Cerebellar cortex (tissue), 1 donor: ENCODE data around the gene SLC39A12.

Source experiments
- DNase-seq: peaks from one replicate; pipeline ENCODE4 v3.0.0-alpha.2; 2015; ENCODE audit warnings: low spot score

The SLC39A12 gene

DNA sequence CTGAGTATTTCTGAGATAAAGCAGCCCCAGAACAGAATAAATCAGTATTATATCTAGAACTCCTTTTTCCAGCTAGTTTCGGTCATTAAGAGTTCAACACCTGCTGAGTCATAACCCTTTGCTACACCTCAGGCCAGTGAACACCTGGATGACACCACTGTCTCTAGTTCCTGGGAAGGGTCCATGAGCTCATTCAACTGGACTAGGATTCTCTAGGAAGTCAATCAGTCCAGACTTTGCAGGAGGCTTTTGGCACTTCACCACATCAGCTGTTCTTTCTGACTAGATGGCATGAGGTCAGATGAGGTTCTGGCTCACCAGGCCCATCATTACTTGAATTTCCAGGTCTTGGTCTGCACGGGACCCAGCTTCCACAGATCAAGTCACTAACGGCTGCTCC, 11.7 kb downstream of the SLC39A12 start:
- no peak for DNase-seq

DNA sequence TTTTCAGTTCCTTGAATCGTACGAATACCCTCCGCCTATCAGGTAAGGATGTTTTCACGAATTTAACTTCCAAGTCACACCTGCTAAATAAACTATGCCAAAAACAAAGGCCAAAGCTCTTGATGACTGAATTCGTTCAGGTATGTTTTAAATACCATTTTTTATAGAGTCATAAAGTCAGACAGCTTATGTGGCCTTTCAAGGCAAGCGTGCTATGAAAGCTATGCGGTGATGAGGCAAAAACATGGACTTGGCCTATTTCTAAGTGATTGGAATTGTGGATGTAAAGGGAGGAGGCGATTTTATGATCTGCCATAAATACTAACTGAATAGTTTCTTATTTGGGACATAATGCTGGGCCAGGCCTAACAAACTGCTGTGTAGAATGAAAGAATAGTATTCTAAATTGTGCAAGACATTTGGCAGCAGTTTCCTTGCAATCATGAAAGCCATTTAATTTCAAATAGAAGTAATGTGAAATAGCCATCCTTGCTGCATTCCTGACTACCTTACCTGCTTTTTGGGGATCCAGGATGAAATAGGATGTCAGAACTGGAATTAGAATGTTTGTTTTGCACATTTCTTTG, 14.0 kb downstream of the SLC39A12 start:
- DNase-seq = no peak

DNA sequence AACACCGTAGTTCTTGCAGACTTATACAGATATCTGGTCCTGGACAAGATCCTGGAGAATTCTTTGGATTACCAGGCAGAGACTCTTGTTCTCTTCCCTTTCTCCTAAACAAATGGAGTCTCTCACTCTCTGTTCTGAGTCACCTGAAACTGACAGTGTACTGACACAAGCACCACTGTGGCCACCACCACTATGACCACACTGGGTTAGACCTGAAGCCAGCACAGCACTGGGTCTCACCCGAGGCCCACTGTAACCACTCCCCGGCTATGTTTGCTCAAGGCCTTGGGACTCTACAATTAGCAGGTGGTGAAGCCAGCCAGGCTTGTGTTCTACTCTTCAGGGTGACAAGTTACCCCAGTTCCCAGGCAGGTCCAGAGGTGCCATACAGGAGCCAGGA, 22.8 kb downstream of the SLC39A12 start:
- no peak for DNase-seq

DNA sequence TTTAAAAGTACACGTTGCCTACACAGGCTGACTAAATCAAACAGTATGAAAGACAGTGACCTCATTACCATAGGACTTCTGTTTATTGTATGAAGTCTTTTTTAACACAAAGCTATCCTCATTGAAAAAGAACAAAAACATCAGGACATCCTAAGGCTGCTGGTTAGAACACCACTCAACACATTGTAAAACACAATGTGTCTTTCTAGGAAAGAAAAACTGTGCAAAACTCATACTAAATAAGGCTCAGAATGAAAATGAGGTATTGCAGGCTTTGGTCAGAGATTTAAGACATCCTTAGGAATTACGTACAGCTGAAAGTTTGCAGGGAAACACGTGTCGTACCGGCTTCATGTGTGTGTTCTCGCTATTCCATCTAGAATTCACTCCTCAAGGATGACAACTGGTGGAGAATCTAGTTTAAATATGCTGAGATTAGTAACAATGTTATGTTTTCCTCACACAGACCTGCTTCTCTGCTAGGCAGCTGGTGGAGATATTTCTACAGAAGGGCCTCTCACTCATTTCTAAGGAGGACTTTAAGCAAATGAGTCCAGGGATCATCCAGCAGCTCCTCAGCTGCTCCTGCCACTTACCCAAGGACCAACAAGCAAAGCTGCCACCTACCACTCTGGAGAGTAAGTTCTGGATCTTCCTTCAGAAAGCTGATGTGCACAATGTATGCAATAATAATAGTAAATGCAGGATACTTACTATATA, 29.3 kb downstream of the SLC39A12 start:
- no peak for DNase-seq

DNA sequence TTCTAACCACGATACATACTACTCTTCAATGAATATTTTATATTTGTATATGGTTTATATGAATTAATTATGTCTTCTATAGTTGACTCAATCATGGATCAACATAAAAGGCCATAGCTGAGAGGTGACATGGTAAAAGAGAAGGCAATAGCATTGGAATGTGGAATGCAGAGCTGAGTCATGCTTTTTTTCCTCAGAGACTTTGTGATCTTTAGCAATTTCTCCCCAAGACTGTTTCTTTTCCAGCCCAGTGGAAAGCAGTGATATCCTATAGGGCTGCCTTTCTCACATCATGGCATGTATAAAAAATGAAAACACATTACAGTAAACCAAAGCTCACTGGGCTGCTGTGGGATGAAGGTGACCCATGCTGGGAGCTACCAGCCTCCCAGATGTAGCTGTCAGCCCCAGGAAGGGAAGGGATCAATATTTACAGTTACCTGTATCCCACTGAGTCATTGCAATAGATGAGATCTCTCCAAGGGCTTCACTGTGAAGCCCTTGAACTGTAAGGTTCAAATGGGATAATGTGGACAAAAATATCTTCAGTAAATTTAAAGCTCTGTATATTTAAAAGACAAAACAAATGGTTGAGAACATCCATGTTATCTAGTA, 30.2 kb downstream of the SLC39A12 start:
- no peak for DNase-seq

DNA sequence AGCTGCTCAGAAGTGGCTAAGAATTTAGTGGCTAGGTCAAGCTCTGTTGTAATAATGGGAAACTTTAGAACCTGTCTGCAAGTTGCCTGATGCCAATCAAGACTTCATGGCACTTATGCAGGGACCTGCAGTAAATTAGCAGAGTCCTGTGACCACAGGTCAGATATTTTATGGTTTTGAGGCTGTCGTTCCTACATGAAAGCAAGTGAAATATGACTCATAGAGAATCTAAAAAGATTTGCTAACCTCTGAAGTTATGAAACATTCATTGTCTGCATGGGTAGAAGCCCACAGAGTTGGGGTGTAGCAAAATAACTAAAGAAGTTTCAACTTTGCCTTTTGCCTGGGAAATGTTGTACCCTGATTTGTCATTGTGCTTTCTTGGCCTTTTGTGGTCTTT, 32.3 kb downstream of the SLC39A12 start:
- DNase-seq = no peak

DNA sequence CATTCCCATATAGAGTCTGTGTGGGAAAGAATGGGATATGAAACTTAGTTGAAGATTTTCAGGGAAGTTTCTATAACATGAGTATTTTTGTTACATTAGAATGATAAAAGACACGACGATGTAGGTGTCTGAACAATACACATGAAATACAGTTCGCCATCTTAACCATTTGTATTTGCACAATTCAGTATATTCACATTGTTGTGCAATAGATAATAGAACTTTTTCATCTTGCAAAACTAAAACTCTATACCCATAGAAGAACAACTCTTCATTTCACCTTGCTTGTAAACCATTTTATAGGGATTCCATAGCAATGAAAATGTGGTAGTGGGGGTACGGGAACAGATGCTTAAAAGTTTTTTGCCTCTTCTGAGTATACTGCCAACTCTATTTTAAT, 32.8 kb downstream of the SLC39A12 start:
- DNase-seq = no peak

DNA sequence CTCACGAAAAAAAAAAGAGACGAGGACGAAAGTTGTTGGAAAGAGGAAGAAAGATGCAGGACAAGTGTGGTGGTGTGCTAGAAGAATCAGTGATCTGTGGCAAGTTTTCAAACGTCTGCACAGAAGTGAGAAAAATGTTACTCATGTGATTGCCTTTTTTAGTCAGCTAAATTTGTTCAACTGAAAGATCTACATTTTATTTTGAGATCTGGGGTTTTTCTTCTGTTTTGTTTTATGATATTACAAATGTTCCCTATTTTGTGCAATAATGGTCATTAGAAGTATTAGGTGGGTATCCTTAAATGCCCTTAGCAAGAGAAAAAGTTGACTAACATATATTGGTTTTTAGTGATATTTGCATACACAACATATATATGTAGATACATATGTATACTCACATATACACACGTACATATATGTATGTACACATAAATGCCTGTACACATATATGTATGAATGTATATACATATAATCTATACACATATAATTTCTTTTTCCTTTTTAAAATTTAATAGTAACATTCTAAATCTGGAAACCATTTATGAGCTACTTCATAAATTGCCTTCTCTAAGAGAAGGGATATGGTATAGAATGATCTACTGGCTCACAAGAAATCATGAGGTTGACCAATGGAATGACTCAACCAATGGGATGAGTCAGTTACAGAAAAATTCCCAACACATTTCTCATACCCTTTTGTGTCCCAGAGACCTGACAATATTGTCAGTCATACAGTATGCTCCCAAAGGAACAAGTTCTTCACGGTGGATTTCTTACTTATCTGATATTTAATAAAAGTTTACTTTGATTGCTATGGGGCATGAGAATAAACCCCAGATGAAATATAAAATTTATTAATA, 38.4 kb downstream of the SLC39A12 start:
- DNase-seq = no peak

DNA sequence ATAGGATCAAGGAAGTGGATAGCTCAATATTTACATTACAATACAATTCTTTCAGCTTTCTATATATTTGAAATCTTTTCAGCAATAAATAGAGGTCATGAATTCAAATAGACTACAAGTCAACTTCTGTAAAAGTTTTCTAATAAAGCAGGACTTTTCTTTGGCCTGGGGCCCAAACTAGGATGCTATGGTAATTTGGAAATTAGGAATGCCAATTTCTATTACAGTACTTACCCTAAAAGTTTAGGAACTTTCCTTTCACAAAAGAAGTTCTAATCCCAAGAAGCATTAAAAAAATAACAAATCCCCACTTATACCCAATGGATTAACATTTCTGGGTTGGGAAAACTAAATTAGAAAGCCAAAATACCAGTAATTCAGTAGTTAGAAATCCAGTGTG, 40.5 kb downstream of the SLC39A12 start:
- no peak for DNase-seq

DNA sequence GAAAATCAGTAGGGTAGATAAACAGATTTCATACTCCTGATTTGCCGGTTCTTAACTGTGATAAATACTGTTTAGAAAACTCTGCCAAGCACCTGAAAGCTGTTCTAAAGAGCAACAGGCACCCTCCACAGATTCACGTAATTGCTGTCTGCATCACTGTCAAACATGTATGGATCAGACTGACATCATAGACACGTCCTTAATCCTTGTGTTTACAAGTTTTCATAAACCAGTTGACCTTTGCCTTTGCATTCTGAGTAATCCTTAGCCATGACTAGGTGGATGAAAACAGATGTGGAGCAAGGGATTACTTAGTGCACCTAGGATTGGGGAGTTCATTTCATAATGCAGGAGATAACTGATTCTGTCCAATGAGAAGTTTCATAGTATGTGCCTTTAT, 41.6 kb downstream of the SLC39A12 start:
- DNase-seq = no peak

DNA sequence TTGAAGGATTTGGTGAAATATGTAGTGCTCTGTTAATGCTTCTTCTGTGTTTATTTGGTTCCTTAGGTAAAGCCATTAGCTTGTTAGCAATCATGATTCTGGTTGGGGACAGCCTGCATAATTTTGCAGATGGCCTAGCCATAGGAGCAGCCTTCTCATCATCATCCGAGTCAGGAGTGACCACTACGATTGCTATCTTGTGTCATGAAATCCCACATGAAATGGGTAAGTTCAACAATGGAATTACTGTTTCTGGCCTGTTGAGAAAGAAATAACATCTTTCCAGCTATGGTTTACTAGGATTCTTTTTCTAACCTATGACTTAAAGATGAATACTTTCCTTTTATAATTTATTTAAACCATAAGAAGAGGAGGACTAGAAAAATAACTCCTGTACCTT, 48.9 kb downstream of the SLC39A12 start:
- DNase-seq = no peak

DNA sequence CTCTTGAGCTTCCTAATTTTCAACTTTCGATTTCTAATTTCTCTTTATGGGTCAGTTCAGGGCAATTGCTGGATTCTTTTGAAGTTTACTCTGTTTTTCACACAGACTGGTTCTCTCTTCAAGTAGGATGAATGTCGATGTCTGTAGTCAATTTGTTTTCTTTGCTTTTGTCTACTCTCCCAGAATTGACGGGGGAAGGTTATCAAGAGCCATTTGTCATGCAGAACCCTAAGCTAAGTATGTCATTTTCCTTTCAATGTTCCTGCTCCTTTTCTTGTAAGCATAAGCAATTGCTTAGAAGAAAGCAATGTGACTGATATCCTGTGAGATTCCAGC, 53.7 kb downstream of the SLC39A12 start:
- no peak for DNase-seq

DNA sequence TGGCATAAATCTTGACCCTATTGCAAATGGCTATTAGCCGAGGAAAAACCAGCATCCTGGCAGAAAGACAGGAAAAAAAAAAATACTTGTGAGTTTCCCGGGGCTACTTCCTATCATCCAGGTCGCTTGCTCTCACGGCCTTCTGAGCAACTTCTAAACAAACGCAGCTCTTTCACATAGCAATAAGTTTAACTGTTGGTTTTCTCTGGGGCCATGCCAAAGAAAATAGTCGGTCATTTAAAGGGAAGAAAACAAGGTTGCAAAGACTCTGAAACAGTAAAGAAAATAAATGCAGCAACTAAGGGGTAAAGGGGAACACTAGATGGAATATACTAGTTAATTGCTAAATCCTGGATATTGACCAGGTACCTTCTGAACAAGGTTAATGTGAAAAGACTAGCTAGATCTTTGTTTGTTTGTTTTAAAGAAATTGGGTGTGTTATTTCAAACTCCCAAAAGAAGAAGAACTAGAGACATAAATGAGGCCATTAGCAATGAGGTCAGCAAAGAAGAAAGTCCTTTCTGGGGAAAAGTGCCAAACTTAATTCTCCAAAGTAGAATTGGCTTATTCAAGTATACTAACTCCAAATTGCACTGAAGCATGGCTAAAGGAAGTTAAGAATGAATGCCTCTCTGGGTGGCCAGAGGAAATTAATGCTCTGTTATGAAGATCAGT, 54.2 kb downstream of the SLC39A12 start:
- peak; percentile 27 for DNase-seq

DNA sequence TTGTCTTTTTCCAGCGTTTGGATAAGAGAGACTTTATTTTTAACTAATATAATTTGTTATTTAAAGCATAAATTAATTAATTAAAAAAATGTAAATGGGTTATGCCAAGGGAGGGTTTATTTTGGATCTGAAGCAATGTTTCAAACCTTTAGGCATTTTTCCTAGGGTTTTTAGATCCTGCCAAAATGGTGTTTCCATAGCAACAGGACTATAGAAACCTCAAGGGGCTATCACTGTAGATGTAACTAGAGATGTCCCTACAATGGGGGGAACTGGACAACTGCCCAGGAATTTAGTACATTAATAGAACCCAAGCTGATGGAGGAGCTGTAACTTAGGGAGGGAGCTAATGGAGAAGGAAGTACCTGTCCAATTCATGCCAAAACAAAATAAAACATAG, 57.3 kb downstream of the SLC39A12 start:
- no peak for DNase-seq

DNA sequence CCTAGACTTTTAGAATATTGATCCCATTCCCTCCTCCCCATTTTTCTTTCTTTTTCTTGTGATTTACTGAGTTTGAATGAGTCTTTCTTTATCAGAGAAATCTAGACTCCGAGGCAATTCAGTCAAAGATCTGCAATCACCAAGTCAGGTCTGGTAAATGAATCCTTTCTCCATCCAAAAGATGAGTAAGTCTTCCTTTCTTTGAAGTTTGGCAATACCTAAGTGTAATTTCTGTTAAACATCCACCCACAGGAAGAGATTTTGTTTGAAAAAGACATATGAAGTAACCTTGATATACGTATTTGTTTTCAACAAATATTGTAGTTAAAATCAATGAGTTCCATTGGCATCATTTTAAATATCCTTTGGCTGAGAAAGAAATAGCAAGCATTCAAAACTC, 58.3 kb downstream of the SLC39A12 start:
- no peak for DNase-seq

DNA sequence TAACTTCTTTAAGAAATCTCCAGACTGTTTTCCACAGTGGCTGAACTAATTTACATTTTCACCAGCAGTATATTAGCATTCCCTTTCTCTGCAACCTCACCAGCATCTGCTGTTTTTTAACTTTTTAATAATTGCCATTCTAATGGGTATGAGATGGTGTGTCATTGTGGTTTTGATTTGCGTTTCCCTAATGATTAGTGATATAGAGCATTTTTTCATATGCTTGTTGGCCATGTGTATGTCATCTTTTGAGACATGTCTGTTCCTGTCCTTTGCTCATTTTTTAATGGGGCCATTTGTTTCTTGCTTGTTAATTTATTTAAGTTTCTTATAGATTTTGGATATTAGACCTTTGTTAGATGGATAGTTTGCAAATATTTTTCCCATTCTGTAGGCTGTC, 68.8 kb downstream of the SLC39A12 start:
- DNase-seq = no peak

DNA sequence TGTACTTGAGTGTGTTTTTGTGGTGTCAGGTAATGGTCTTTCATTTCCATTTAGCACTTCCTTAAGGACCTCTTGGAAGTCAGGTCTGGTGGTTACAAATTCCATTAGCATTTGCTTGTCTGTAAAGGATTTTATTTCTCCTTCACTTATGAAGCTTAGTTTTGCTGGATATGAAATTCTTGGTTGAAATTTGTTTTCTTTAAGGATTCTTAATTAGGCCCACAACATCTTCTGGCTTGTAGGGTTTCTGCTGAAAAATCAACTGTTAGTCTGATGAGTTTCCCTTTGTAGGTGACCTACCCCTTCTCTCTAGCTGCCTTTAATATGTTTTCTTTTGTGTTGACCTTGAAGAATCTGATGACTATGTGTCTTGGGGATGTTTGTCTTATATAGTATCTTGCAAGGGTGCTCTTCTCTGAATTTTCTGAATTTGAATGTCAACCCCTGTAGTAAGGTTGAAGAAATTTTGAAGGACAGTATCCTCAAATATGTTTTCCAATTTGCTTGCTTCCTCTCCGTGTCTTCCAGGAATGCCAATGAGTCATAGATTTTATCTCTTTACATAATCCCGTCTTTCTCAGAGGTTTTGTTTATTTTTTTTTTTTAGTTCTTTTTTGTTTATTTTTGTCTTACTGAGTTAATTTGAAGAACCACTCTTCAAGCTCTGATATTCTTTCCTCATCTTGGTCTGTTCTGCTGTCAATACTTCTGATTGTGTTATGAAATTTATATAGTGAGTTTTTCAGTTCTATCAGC, 70.2 kb downstream of the SLC39A12 start:
- no peak for DNase-seq

DNA sequence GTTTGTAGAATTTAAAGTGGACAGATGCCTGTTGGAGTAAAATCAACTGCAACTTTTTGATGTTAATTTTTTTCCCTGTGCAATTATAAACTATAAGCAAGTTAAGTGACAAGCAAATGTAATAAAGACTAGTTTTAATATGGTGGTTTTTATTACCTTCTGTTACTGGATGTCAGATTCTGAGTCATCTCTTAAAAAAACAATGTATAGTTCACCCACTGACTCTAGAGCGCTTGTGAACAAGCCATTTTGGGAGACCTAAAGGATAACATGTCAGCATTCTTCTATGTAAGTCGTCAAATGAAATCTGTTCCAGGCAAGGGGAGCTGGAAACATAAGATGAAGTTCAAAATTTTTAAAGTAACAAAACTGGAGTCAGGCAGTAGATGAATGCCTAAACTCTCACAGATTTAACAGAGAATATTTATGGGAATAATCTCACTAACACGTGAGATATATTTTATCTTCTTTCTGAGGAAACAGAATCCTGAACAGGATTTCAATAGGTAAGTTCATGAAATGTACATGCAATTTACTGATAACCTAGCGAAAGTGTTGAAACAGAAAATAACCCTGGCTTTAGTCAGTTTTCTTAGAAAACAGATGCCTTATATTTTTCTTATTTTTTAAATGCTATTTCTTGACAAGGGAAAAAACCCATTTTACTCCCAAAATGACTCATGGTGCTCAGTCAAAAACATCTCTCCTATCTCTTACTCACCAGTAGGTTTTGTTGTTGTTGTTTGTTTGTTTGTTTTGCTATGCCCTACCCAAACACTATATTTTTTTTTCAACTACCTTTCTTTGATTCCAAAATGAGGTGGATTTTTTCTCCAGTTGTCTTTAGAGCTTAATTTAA, 91.7 kb downstream of the SLC39A12 start:
- no peak for DNase-seq

DNA sequence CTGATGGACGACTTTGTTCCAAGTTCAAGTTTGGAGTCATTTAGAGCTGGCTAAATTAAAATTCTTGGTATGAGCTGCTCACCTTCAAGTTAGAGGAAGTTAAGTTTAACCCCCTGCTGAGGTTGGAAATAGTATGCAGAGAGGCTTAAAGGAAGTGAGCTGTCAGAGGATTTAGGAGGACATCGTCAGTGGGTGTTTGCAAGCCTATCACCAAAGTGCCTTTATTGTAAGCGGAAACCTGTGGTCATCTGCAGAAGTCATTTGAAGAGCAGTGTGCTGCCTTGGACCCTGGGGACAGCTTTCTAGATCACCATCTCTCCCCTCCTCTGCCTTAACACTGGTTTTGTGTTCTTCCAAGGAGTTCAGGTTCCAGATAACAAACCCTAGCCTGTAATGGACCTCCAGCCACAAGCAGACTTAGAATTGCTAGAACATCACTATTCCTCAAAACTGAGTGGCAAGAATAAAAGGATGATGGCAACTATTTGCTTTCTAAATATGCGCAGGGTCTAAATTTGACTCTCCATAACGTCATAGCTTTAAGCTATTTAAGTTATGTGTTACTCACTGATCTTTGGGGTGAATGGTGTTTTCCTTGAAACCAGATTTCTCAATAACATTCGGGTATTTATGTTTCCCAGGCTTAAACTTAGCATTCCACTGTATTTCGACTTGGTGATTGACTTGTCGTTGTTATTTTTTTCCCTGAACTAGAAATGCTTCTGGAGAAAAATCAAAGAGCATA, 93.4 kb downstream of the SLC39A12 start:
- DNase-seq = no peak

DNA sequence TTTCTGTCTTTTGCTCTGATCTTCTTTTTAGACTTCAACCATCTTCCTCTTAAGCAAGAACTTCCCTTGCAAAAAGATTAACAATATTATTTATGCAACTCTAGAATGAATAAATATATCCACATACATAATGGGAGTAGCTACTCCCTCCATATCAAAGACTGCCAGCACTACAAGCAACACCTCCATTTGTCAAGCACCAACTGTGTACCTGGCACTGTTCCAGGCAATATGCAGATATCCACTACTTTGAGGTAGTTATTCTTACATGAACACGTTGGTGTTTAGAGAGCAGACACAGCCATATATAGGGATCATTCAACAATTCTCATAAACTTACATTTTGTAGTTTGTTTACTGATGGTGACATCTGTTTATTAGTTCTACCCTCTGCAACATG, 104.9 kb downstream of the SLC39A12 start:
- no peak for DNase-seq
